ENCODE data around the gene GALNT18.

The GALNT18 gene

GRCh38 chr11:11586465-11586864, 35.3 kb downstream of the GALNT18 start:
- no peak for DNase-seq (ENCODE audit: low read depth)

- no peak for DNase-seq (ENCODE audit: low read depth)
Measured at GRCh38 chr11:11584937-11585336, 36.9 kb downstream of the GALNT18 start.

- DNase-seq (ENCODE audit: low read depth): no peak
Measured at GRCh38 chr11:11584530-11584810, 37.3 kb downstream of the GALNT18 start.

GRCh38 chr11:11583801-11584529, 37.8 kb downstream of the GALNT18 start:
- no peak for DNase-seq (ENCODE audit: low read depth)

GRCh38 chr11:11582011-11582701, 39.6 kb downstream of the GALNT18 start:
- DNase-seq (ENCODE audit: low read depth): no peak

GRCh38 chr11:11581481-11581880, 40.3 kb downstream of the GALNT18 start:
- DNase-seq (ENCODE audit: low read depth): no peak

GRCh38 chr11:11580841-11581411, 40.9 kb downstream of the GALNT18 start:
- DNase-seq (ENCODE audit: low read depth): no peak

- no peak for DNase-seq (ENCODE audit: low read depth)
Measured at GRCh38 chr11:11580012-11580411, 41.8 kb downstream of the GALNT18 start.

GRCh38 chr11:11579012-11579988, 42.5 kb downstream of the GALNT18 start:
- no peak for DNase-seq (ENCODE audit: low read depth)

- DNase-seq (ENCODE audit: low read depth): no peak
Measured at GRCh38 chr11:11577932-11578911, 43.6 kb downstream of the GALNT18 start.

- DNase-seq (ENCODE audit: low read depth): no peak
Measured at GRCh38 chr11:11577251-11577855, 44.5 kb downstream of the GALNT18 start.

- DNase-seq (ENCODE audit: low read depth): no peak
Measured at GRCh38 chr11:11574373-11575287, 47.2 kb downstream of the GALNT18 start.

- DNase-seq (ENCODE audit: low read depth): no peak
Measured at GRCh38 chr11:11572386-11572785, 49.4 kb downstream of the GALNT18 start.

- no peak for DNase-seq (ENCODE audit: low read depth)
Measured at GRCh38 chr11:11571893-11572292, 49.9 kb downstream of the GALNT18 start.

- no peak for DNase-seq (ENCODE audit: low read depth)
Measured at GRCh38 chr11:11570823-11571222, 51.0 kb downstream of the GALNT18 start.

- no peak for DNase-seq (ENCODE audit: low read depth)
Measured at GRCh38 chr11:11569936-11570491, 51.8 kb downstream of the GALNT18 start.

- DNase-seq (ENCODE audit: low read depth): no peak
Measured at GRCh38 chr11:11568651-11569229, 53.1 kb downstream of the GALNT18 start.

- DNase-seq (ENCODE audit: low read depth): no peak
Measured at GRCh38 chr11:11567936-11568650, 53.7 kb downstream of the GALNT18 start.

All from activated T-helper 1 cell treated with Interleukin-2 at 50 U/mL for 16 hours (primary cell).